Neuronal stem cell (in vitro differentiated cells): ENCODE results near the gene STAT6.

Source experiments
- DNase-seq: peaks from one replicate; pipeline ENCODE4 v3.0.0-alpha.2; 2013; ENCODE audit warnings: low spot score
- H2AFZ ChIP-seq: one replicate; pipeline ENCODE4 v1.6.1; 2013; ENCODE audit warnings: mild to moderate bottlenecking, low read length, inconsistent platforms
- H2AK5ac ChIP-seq: 2 replicates; pipeline ENCODE4 v1.6.1; 2013; ENCODE audit warnings: low read depth, mild to moderate bottlenecking, inconsistent platforms, low read length, moderate library complexity, mixed read lengths
- H2BK120ac ChIP-seq: 2 replicates; pipeline ENCODE4 v1.6.1; 2013; ENCODE audit warnings: low read depth, mild to moderate bottlenecking, inconsistent platforms, low read length, moderate library complexity, mixed read lengths
- H2BK12ac ChIP-seq: one replicate; pipeline ENCODE4 v1.6.1; 2013; ENCODE audit warnings: low read length, inconsistent platforms
- H2BK15ac ChIP-seq: 2 replicates; pipeline ENCODE4 v1.6.1; 2013; ENCODE audit warnings: mild to moderate bottlenecking, low read length, inconsistent platforms, mixed read lengths
- H2BK5ac ChIP-seq: one replicate; pipeline ENCODE4 v1.6.1; 2013; ENCODE audit warnings: inconsistent platforms, mild to moderate bottlenecking, low read length, moderate library complexity
- H3K14ac ChIP-seq: one replicate; pipeline ENCODE4 v1.6.1; 2013; ENCODE audit warnings: low read length, inconsistent platforms
- H3K18ac ChIP-seq: 2 replicates; pipeline ENCODE4 v1.6.1; 2013; ENCODE audit warnings: low read length, inconsistent platforms
- H3K23ac ChIP-seq: 2 replicates; pipeline ENCODE4 v1.6.1; 2013; ENCODE audit warnings: low read depth, mild to moderate bottlenecking, mixed read lengths, low read length, inconsistent platforms; ENCODE audit not compliant: poor library complexity
- H3K27ac ChIP-seq: replicated peaks from 3 replicates; pipeline ENCODE4 v1.5.1; 2013; ENCODE audit warnings: low read length, inconsistent platforms
- H3K27me3 ChIP-seq, 3 experiments: 2 replicates each; pipeline ENCODE4 v1.6.1; 2013; ENCODE audit warnings: low read length in 3 of 3, mild to moderate bottlenecking in 2 of 3, inconsistent platforms in 1 of 3, low read depth in 1 of 3, mixed read lengths in 1 of 3, moderate library complexity in 1 of 3; ENCODE audit not compliant: control insufficient read depth in 3 of 3, insufficient read depth in 3 of 3
- H3K36me3 ChIP-seq, 2 donors: replicated peaks in 1 of 2; 2 replicates each; pipeline ENCODE4 v1.6.1; 2013; ENCODE audit warnings: low read length in 2 of 2; ENCODE audit not compliant: control insufficient read depth in 2 of 2, insufficient read depth in 2 of 2
- H3K4ac ChIP-seq: 2 replicates; pipeline ENCODE4 v1.6.1; 2013; ENCODE audit warnings: inconsistent platforms, mild to moderate bottlenecking, low read length, moderate library complexity
- H3K4me1 ChIP-seq, 2 donors: 1 replicate in 1 of 2; 2 replicates in 1 of 2; pipeline ENCODE4 v1.6.1; 2013; ENCODE audit warnings: low read length in 2 of 2, low read depth in 1 of 2; ENCODE audit not compliant: control insufficient read depth in 2 of 2, insufficient read depth in 1 of 2
- H3K4me2 ChIP-seq: one replicate; pipeline ENCODE4 v1.6.1; 2013; ENCODE audit warnings: mild to moderate bottlenecking, low read length, inconsistent platforms; ENCODE audit not compliant: insufficient read depth, poor library complexity, severe bottlenecking
- H3K4me3 ChIP-seq, 2 donors: 2 replicates each; pipeline ENCODE4 v1.5.1; 2013; ENCODE audit warnings: low read length in 2 of 2, mild to moderate bottlenecking in 2 of 2, inconsistent platforms in 1 of 2, moderate library complexity in 1 of 2
- H3K79me1 ChIP-seq: one replicate; pipeline ENCODE4 v1.6.1; 2013; ENCODE audit warnings: low read depth, mild to moderate bottlenecking, inconsistent platforms, low read length, moderate library complexity
- H3K9ac ChIP-seq: one replicate; pipeline ENCODE4 v1.6.1; 2013; ENCODE audit warnings: mild to moderate bottlenecking, low read depth, low read length, inconsistent platforms; ENCODE audit not compliant: poor library complexity
- H3K9me3 ChIP-seq, 2 donors: replicated peaks in 1 of 2; 2 replicates each; pipeline versions ENCODE3 to v1.6.1; 2013; ENCODE audit warnings: low read length in 2 of 2, mild to moderate bottlenecking in 2 of 2, inconsistent platforms in 1 of 2, low read depth in 1 of 2, mixed read lengths in 1 of 2, moderate library complexity in 1 of 2; ENCODE audit not compliant: control insufficient read depth in 2 of 2, insufficient read depth in 1 of 2
- H4K8ac ChIP-seq: one replicate; pipeline ENCODE4 v1.6.1; 2013; ENCODE audit warnings: low read depth, mild to moderate bottlenecking, inconsistent platforms, low read length, moderate library complexity
- H4K91ac ChIP-seq: one replicate; pipeline ENCODE4 v1.6.1; 2013; ENCODE audit warnings: low read length, low read depth, mild to moderate bottlenecking, inconsistent platforms; ENCODE audit not compliant: poor library complexity
- WGBS, 2 donors: extraction: QIAGEN DNeasy Blood & Tissue Kit; methylation state at CpG; one replicate each; pipeline ENCODE4 v1.1.7; 2013; ENCODE audit warnings: missing lambda C conversion rate in 2 of 2, mixed read lengths in 1 of 2; ENCODE audit not compliant: insufficient read length in 2 of 2, insufficient replicate concordance in 1 of 2; ENCODE audit errors: extremely low coverage in 2 of 2; 5-methylcytosine and 5-hydroxymethylcytosine counted together

Gene STAT6

GRCh38 chr12:57128519-57129247 lies 17.5 kb upstream of the STAT6 start:
- WGBS, 2 donors, result no CpG with 5 or more reads among the region's 35 CpGs
- no peak overlapping the region for H3K23ac ChIP-seq
- H3K27me3 ChIP-seq, result no peaks in the 10 kb centered on the region
- peaks cover 0 to 2% of the 10 kb centered on the region in 2 donors for H3K9me3 ChIP-seq
- H3K18ac ChIP-seq, result peak overlapping the region; percentile 96
- peak overlapping the region; percentile 82 to 92 for H3K4me3 ChIP-seq
- peak overlapping the region; percentile 82 for H2BK120ac ChIP-seq
- H2BK12ac ChIP-seq, result no peak overlapping the region
- peaks cover 0 to 9% of the 10 kb centered on the region in 2 donors for H3K36me3 ChIP-seq
- H4K8ac ChIP-seq, result no peak overlapping the region
- H2AK5ac ChIP-seq, result peak overlapping the region; percentile 39
- H2AFZ ChIP-seq, result peak overlapping the region; percentile 98
- H3K79me1 ChIP-seq, result peaks cover 2% of the 10 kb centered on the region
- peak overlapping the region; percentile 95 for H2BK5ac ChIP-seq
- DNase-seq, result no peak
- no peak overlapping the region for H3K27ac ChIP-seq
- H3K4me2 ChIP-seq, result peak overlapping the region; percentile 86
- H2BK15ac ChIP-seq, result peak overlapping the region; percentile 34
- H4K91ac ChIP-seq, result no peak overlapping the region
- H3K4ac ChIP-seq, result peak overlapping the region; percentile 70
- peak overlapping the region; percentile 32 for H3K14ac ChIP-seq
- H3K4me1 ChIP-seq, result peaks cover 30 to 46% of the 10 kb centered on the region in 2 donors
- peak overlapping the region; percentile 87 for H3K9ac ChIP-seq

GRCh38 chr12:57127726-57128518 lies 16.8 kb upstream of the STAT6 start, which contains the start of gene LRP1:
Gene LRP1 (plus strand): TSS chr12:57128483. CDS start chr12:57128965, 482 bp downstream.
- H2AFZ ChIP-seq, result peak within 1 kb of the TSS; percentile 98
- peaks cover 2% of the 10 kb centered on the region for H3K79me1 ChIP-seq
- peak within 1 kb of the TSS; percentile 99 for H3K18ac ChIP-seq
- H3K9ac ChIP-seq, result peak within 1 kb of the TSS; percentile 87
- H3K14ac ChIP-seq, result peak within 1 kb of the TSS; percentile 32
- peak within 1 kb of the TSS; percentile 86 for H3K4me2 ChIP-seq
- peak within 1 kb of the TSS; percentile 95 for H2BK5ac ChIP-seq
- no peaks in the 10 kb centered on the region for H3K27me3 ChIP-seq
- peak; percentile 81 for DNase-seq
- peak within 1 kb of the TSS; percentile 82 to 96 for H3K4me3 ChIP-seq
- peak within 1 kb of the TSS; percentile 64 for H2AK5ac ChIP-seq
- H3K36me3 ChIP-seq, result peaks cover 0 to 9% of the 10 kb centered on the region in 2 donors
- H4K8ac ChIP-seq, result no peak within 1 kb of the TSS
- peak within 1 kb of the TSS; percentile 70 for H3K4ac ChIP-seq
- H3K9me3 ChIP-seq, result peaks cover 0 to 2% of the 10 kb centered on the region in 2 donors
- no peak within 1 kb of the TSS for H2BK12ac ChIP-seq
- H3K27ac ChIP-seq, result peak within 1 kb of the TSS; percentile 86
- peak within 1 kb of the TSS; percentile 82 for H2BK120ac ChIP-seq
- peak within 1 kb of the TSS; percentile 65 for H2BK15ac ChIP-seq
- WGBS, 2 donors, result no CpG with 5 or more reads among the region's 57 CpGs
- H3K4me1 ChIP-seq, result peaks cover 24 to 38% of the 10 kb centered on the region in 2 donors
- H4K91ac ChIP-seq, result no peak within 1 kb of the TSS
- H3K23ac ChIP-seq, result peak within 1 kb of the TSS; percentile 83

GRCh38 chr12:57127101-57127725 lies 16.1 kb upstream of the STAT6 start:
- Histone ChIP-seq H2BK15ac (peak overlapping the region; percentile 65), H3K36me3 (peaks cover 0 to 9% of the 10 kb centered on the region in 2 donors), H3K79me1 (peaks cover 2% of the 10 kb centered on the region), H2BK120ac (no peak overlapping the region), H3K9ac (peak overlapping the region; percentile 82), H3K27ac (no peak overlapping the region), H2BK12ac (no peak overlapping the region), H3K9me3 (peaks cover 0 to 2% of the 10 kb centered on the region in 2 donors), H3K23ac (no peak overlapping the region), H4K8ac (no peak overlapping the region), H2AK5ac (peak overlapping the region; percentile 64), H2AFZ (peak overlapping the region; percentile 98), H3K27me3 (no peaks in the 10 kb centered on the region), H3K4me1 (peaks cover 17 to 31% of the 10 kb centered on the region in 2 donors), H3K4me2 (peak overlapping the region; percentile 86), H3K4me3 (peak overlapping the region; percentile 82 to 96), H2BK5ac (peak overlapping the region; percentile 95), H4K91ac (no peak overlapping the region), H3K18ac (peak overlapping the region; percentile 93), H3K4ac (no peak overlapping the region), H3K14ac (no peak overlapping the region)
- no CpG with 5 or more reads among the region's 26 CpGs for WGBS, 2 donors
- DNase-seq, result peak; percentile 71
